WTC11 (cell line): ENCODE data around the gene HACE1. TPM values are rescaled to one million over a fixed set of nuclear protein-coding genes. Genes with fewer than 3 reads are reported as not detected.

Experiments
- ATAC-seq: fragments of 200-7000 bp; cut with Tn5 transposase; 2 replicates; pipeline ENCODE4 v1.10.0; 2021; ENCODE audit warnings: mild to moderate bottlenecking, moderate library complexity
- CTCF ChIA-PET: fragments of 300-600 bp; sonication (Branson Sonifier 250); formaldehyde crosslinking; loops from one replicate; lab custom pipeline; 2021; ENCODE audit warnings: antibody characterized with exemption; lab: Charles Lee
- POLR2A ChIA-PET: fragments of 350-600 bp; sonication (Branson Sonifier 250); formaldehyde crosslinking; loops from one replicate; lab custom pipeline; 2021; ENCODE audit warnings: antibody characterized with exemption; lab: Charles Lee
- DNase-seq: peaks from one replicate; pipeline ENCODE4 v3.0.0; 2021; ENCODE audit warnings: low spot score
- H3K27ac Mint-ChIP-seq: 2 replicates; pipeline ENCODE4 v1.8.0; 2021; ENCODE audit warnings: mixed read lengths
- H3K27me3 Mint-ChIP-seq: 2 replicates; pipeline ENCODE4 v1.8.0; 2021; ENCODE audit warnings: low read depth, mild to moderate bottlenecking, moderate library complexity, mixed read lengths
- H3K36me3 Mint-ChIP-seq: 2 replicates; pipeline ENCODE4 v1.8.0; 2021; ENCODE audit warnings: mixed read lengths
- H3K4me1 Mint-ChIP-seq: 2 replicates; pipeline ENCODE4 v1.8.0; 2022; ENCODE audit warnings: mixed read lengths
- H3K4me3 Mint-ChIP-seq: 2 replicates; pipeline ENCODE4 v1.8.0; 2021; ENCODE audit warnings: mild to moderate bottlenecking, moderate library complexity, mixed read lengths
- H3K9me3 Mint-ChIP-seq: 2 replicates; pipeline ENCODE4 v1.8.0; 2021; ENCODE audit warnings: mixed read lengths
- AR ChIP-seq: fragments of 250-450 bp; sonication (Bioruptor Pico); IDR thresholded peaks from 2 replicates; pipeline ENCODE4 v1.9.0; 2021; ENCODE audit warnings: mild to moderate bottlenecking
- ATF2 ChIP-seq: sonication (generic); formaldehyde crosslinking; IDR thresholded peaks from 2 replicates; pipeline ENCODE4 v1.8.1; 2022; ENCODE audit warnings: low read depth, missing genetic modification reagents, borderline replicate concordance
- E2F1 ChIP-seq: sonication (generic); formaldehyde crosslinking; IDR thresholded peaks from 2 replicates; pipeline ENCODE4 v1.8.0; 2022; ENCODE audit warnings: mild to moderate bottlenecking, missing genetic modification reagents
- E2F4 ChIP-seq: sonication (generic); formaldehyde crosslinking; IDR thresholded peaks from 2 replicates; pipeline ENCODE4 v1.8.1; 2022; ENCODE audit warnings: low read depth, mild to moderate bottlenecking, moderate library complexity, missing genetic modification reagents, borderline replicate concordance
- IRF1 ChIP-seq: sonication (generic); formaldehyde crosslinking; IDR thresholded peaks from 2 replicates; pipeline ENCODE4 v1.8.0; 2023; ENCODE audit warnings: missing genetic modification reagents
- JAZF1 ChIP-seq: fragments of 250-450 bp; sonication (Bioruptor Pico); IDR thresholded peaks from 2 replicates; pipeline ENCODE4 v1.9.0; 2021; ENCODE audit warnings: moderate library complexity, mild to moderate bottlenecking, inconsistent platforms
- KAT7 ChIP-seq: sonication (generic); formaldehyde crosslinking; IDR thresholded peaks from 2 replicates; pipeline ENCODE4 v1.8.1; 2023; ENCODE audit warnings: missing genetic modification reagents, mild to moderate bottlenecking, borderline replicate concordance
- MAX ChIP-seq: sonication (generic); formaldehyde crosslinking; IDR thresholded peaks from 2 replicates; pipeline ENCODE4 v1.8.0; 2022; ENCODE audit warnings: mild to moderate bottlenecking, missing genetic modification reagents
- NFATC4 ChIP-seq: fragments of 250-450 bp; sonication (Bioruptor Pico); IDR thresholded peaks from 2 replicates; pipeline ENCODE4 v1.9.0; 2021; ENCODE audit warnings: mild to moderate bottlenecking
- NR3C1 ChIP-seq: sonication (generic); formaldehyde crosslinking; conservative IDR thresholded peaks from 2 replicates; pipeline ENCODE4 v1.8.1; 2023; ENCODE audit warnings: low read depth, mild to moderate bottlenecking, missing genetic modification reagents
- OVOL2 ChIP-seq: fragments of 250-450 bp; sonication (Bioruptor Pico); IDR thresholded peaks from 2 replicates; pipeline ENCODE4 v1.9.0; 2021; ENCODE audit warnings: mild to moderate bottlenecking, borderline replicate concordance
- RORB ChIP-seq: fragments of 250-450 bp; sonication (Bioruptor Pico); IDR thresholded peaks from 2 replicates; pipeline ENCODE4 v1.9.0; 2021; ENCODE audit warnings: mild to moderate bottlenecking
- USF1 ChIP-seq: sonication (generic); formaldehyde crosslinking; IDR thresholded peaks from 2 replicates; pipeline ENCODE4 v1.8.0; 2022; ENCODE audit warnings: mild to moderate bottlenecking, missing genetic modification reagents
- ZBTB21 ChIP-seq: sonication (generic); formaldehyde crosslinking; IDR thresholded peaks from 2 replicates; pipeline ENCODE4 v1.8.1; 2023; ENCODE audit warnings: mild to moderate bottlenecking, missing genetic modification reagents, borderline replicate concordance
- ZNF121 ChIP-seq: sonication (generic); formaldehyde crosslinking; IDR thresholded peaks from 2 replicates; pipeline ENCODE4 v1.8.0; 2023; ENCODE audit warnings: missing genetic modification reagents
- ZNF263 ChIP-seq: sonication (generic); formaldehyde crosslinking; IDR thresholded peaks from 2 replicates; pipeline ENCODE4 v1.8.1; 2022; ENCODE audit warnings: low read depth, mild to moderate bottlenecking, moderate library complexity, missing genetic modification reagents
- ZSCAN18 ChIP-seq: fragments of 250-450 bp; sonication (Bioruptor Pico); IDR thresholded peaks from 2 replicates; pipeline ENCODE4 v2.1.2; 2022; ENCODE audit warnings: mild to moderate bottlenecking, moderate library complexity
- total RNA-seq: library from RNA; stranded (reverse); gene quantifications from 3 replicates; pipeline ENCODE4 v1.2.3, GENCODE V29; 2021

The HACE1 gene
- total RNA-seq, 1 experiment from 2014 or later = 18.1 TPM

GRCh38 chr6:104729433-104729832 lies 130.3 kb downstream of the HACE1 start:
- Mint-ChIP-seq H3K27ac (no peak overlapping the region), H3K9me3 (no peaks in the 10 kb centered on the region), H3K36me3 (no peaks in the 10 kb centered on the region), H3K4me1 (peaks cover 26% of the 10 kb centered on the region), H3K4me3 (no peak overlapping the region)
- no peak for DNase-seq
- no peak for ATAC-seq
- POLR2A ChIA-PET = no interaction called here
- CTCF ChIA-PET = no interaction called here
- TF ChIP-seq AR (CRISPR knock-in tag) (no peak), NR3C1 (CRISPR knock-in tag) (no peak), IRF1 (CRISPR knock-in tag) (no peak), JAZF1 (CRISPR knock-in tag) (no peak), E2F4 (CRISPR knock-in tag) (no peak), KAT7 (CRISPR knock-in tag) (no peak), ZNF263 (CRISPR knock-in tag) (no peak), ZBTB21 (no peak), USF1 (no peak), MAX (no peak), ZNF121 (CRISPR knock-in tag) (no peak), OVOL2 (CRISPR knock-in tag) (no peak)
- TF ChIP-seq, all 79 proteins: peak for 0
- no peaks in the 10 kb centered on the region; the same call in 1 of the 2 replicates for H3K27me3 Mint-ChIP-seq

GRCh38 chr6:104728448-104728847 lies 131.3 kb downstream of the HACE1 start:
- no peak for DNase-seq
- Mint-ChIP-seq H3K27ac (no peak overlapping the region), H3K27me3 (no peaks in the 10 kb centered on the region), H3K4me1 (peaks cover 26% of the 10 kb centered on the region), H3K36me3 (no peaks in the 10 kb centered on the region), H3K9me3 (no peaks in the 10 kb centered on the region), H3K4me3 (no peak overlapping the region)
- ChIA-PET CTCF (no interaction called here), POLR2A (no interaction called here)
- no peak for ATAC-seq
- TF ChIP-seq NFATC4 (CRISPR knock-in tag) = no peak

- no peak for TF ChIP-seq RORB (CRISPR knock-in tag)
- no peak overlapping the region for H3K4me3 Mint-ChIP-seq
- no peak for ATAC-seq
- CTCF ChIA-PET = no interaction called here
- peaks cover 5% of the 10 kb centered on the region for H3K9me3 Mint-ChIP-seq
- POLR2A ChIA-PET = no interaction called here
- H3K4me1 Mint-ChIP-seq = no peaks in the 10 kb centered on the region
- H3K27me3 Mint-ChIP-seq = no peaks in the 10 kb centered on the region
- DNase-seq = no peak
- H3K36me3 Mint-ChIP-seq = peaks cover 5% of the 10 kb centered on the region; the same call in 1 of the 2 replicates
- H3K27ac Mint-ChIP-seq = no peak overlapping the region
Observed at GRCh38 chr6:104718672-104719071, 141.0 kb downstream of the HACE1 start.

- Mint-ChIP-seq H3K36me3 (peaks cover 5% of the 10 kb centered on the region; the same call in 1 of the 2 replicates), H3K27me3 (no peaks in the 10 kb centered on the region), H3K4me3 (no peak overlapping the region), H3K27ac (no peak overlapping the region), H3K4me1 (no peaks in the 10 kb centered on the region), H3K9me3 (peaks cover 5% of the 10 kb centered on the region)
- DNase-seq (no peak), ATAC-seq (no peak)
- ChIA-PET CTCF (no interaction called here), POLR2A (no interaction called here)
- TF ChIP-seq ZSCAN18 (CRISPR knock-in tag) = no peak
- TF ChIP-seq ATF2 (CRISPR knock-in tag) = no peak
- TF ChIP-seq MAX = no peak
- TF ChIP-seq E2F1 (CRISPR knock-in tag) = no peak
Observed at GRCh38 chr6:104716858-104717257, 142.9 kb downstream of the HACE1 start.
